Measurements from ENCODE around the gene PAK5. TPM values are rescaled to one million over a fixed set of nuclear protein-coding genes. Genes with fewer than 3 reads are reported as not detected.

Gene PAK5
- total RNA-seq, 1 donor from 2014 or later = not detected

- intact Hi-C loops (cut with DNase I) = no loop called here
- no peak for DNase-seq (ENCODE audit: low spot score)
These were observed 272.8 kb downstream of the PAK5 start for GRCh38 chr20:9565910-9566550.

DNA sequence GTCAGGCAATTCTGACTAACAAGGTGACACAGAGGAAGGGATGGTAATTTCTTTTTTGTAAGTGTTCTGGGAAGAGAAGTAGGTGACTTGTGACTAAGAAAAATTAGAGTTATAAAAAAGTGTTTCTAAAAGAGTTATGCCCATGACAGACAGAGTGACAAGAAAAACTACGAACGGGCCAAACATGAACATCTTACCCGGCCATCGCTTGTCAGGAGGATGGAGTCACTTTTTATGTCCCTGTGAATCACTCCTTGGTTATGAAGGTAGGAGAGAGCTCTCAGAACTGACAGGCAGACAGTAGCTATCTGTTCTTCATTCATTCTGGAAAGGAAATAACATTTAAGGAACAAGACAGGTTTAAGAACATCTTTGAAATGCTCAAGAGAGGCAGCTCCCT lies 281.5 kb downstream of the PAK5 start:
- intact Hi-C loops (cut with DNase I) = no loop called here
- DNase-seq (ENCODE audit: low spot score) = no peak

- no peak for DNase-seq (ENCODE audit: low spot score)
- intact Hi-C loops (cut with DNase I) = no loop called here
These were observed 283.1 kb downstream of the PAK5 start for GRCh38 chr20:9555781-9556180.

- intact Hi-C loops (cut with DNase I) = no loop called here
- DNase-seq (ENCODE audit: low spot score) = no peak
These were observed 286.9 kb downstream of the PAK5 start for GRCh38 chr20:9551808-9552550.

DNA sequence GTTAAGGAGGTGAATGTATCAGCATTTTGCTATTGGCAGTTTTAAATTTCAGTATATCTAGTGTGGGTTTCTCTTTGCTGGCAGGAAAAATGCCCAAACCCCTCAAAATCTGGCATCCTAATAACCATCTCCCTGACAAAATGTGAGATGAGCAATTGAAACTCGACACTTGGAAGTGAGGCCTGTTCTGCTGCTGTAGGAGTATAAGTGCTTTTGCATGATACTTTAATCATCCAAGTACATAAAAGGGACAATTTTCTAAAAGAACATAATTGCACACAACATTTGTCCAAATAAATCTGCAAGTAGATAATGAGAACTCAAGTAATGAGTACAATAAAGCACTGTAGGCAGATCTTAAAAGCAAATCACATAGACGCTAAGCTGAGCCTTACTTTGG lies 288.0 kb downstream of the PAK5 start:
- no peak for DNase-seq (ENCODE audit: low spot score)
- intact Hi-C loops (cut with DNase I) = no loop called here

DNA sequence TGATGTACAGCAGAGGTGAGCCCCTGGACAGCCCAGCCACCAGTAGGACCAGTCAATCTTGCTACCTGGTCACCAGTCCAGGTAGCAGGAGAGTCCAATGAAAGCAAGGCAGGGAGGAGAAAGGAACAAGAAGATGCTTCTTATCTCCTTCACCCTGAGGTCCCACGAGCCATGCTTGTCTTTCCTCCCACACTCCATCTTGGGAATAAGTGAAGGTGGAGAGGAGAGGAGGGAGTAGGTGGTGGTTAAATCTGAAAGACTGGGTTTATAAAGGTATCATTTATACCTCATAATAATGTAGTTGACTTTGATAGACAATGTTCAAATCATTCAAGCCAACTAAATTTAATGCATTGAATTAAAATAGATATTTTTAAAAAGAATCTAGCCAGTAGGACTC lies 288.6 kb downstream of the PAK5 start:
- no peak for DNase-seq (ENCODE audit: low spot score)
- intact Hi-C loops (cut with DNase I) = no loop called here

GRCh38 chr20:9543214-9543613 lies 295.7 kb downstream of the PAK5 start:
- no peak for DNase-seq (ENCODE audit: low spot score)
- intact Hi-C loops (cut with DNase I) = loop anchor here (10.0 kb wide), 1 partner anchor 62 kb away; no protein-coding TSS in a partner anchor

DNA sequence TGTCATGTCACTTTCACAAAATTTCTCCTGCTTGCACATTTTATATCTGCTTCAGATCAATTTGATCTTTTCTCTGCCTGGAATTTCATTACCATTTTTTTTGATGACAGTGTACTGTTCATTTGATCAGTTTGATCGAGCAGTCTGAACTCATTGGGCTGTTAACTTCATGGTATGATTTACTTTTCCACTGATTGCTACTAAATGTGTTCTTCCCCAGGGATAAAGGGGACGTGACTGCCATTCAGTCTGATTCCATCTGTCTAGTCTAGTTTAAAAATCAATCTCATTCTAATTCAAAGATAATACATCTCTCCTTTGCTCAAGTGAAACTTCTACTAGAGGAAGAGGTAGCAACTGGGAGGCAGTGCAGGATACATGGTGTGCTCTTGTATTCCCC lies 303.4 kb downstream of the PAK5 start:
- intact Hi-C loops (cut with DNase I) = no loop called here

GRCh38 chr20:9534025-9534424 lies 304.9 kb downstream of the PAK5 start:
- no peak for DNase-seq (ENCODE audit: low spot score)
- intact Hi-C loops (cut with DNase I) = no loop called here

More for the DNA sequence above, 303.4 kb downstream of the PAK5 start:
- DNase-seq (ENCODE audit: low spot score) = no peak

DNA sequence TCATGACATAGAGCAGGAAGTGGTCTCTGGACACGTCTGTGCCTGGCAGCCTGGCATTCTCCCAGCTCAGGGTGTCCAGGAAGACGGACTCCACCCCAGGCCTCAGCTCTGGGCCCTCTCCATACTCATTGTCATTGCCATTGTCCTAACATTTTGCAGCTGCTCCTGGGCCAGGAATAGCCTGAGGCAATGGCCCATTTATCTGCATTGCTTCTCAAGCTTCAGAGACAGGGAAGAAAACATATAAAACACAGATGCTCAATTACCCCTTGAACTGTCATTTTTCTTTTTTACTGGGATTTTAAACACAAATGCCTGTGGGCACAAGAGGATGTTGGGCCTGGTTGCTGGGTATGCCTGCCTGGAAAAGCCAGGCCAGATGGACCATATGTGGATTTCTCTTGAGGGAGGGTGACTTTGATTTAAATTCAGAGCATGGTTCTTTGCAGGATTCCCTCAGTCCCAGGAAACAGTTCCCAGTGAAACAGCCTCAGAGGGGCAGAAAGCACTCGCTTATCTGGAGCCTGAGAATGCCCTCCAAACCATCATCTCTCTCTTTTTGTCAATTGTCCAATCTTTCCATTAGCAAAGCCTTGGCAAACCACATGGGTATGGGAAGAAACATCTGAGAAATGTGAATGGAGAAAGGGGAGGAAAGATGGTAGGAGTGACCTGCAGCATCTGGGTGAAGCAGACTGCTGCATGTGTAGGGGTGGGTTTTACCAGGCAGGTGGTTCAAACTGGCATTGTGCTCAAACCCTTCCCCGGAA lies 306.6 kb downstream of the PAK5 start:
- intact Hi-C loops (cut with DNase I) = no loop called here
- DNase-seq (ENCODE audit: low spot score) = no peak

DNA sequence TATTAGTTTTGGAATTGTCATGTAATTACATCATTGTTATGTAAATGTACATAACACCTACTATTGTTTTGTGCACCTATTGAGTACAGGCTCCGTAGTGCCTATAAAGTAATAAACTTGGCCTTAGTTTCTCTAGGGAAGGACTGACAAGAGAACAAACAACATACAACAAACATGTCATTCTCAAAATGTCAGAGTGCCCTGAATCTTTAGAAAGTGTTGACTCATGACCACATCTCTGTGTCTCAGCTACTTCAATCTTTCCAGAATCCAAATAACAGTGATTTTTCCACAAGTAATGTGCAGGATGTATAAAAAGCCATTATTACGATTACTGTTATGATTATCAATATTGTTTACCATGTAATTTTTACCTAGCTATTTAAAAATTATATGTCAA lies 307.3 kb downstream of the PAK5 start:
- intact Hi-C loops (cut with DNase I) = no loop called here
- no peak for DNase-seq (ENCODE audit: low spot score)

DNA sequence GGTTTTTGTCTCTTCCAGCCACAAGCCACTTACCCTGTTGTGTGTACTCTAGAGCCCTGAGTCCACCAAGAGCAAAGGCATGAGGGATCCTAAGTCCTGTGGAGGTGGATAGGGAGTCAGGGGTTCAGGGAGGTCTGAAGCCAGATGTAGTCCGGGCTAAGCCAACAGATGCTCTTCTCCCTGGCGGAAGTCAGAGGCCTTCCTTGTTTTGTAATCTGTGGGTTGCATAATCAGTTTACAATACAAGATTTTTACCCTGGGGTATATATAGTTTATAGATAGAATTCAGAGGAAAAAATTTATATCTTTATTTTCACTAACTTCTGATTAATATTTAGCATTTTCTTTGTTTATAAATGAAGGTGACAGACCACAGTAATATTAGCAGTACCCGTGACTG lies 315.2 kb downstream of the PAK5 start:
- DNase-seq (ENCODE audit: low spot score) = no peak
- intact Hi-C loops (cut with DNase I) = no loop called here

DNA sequence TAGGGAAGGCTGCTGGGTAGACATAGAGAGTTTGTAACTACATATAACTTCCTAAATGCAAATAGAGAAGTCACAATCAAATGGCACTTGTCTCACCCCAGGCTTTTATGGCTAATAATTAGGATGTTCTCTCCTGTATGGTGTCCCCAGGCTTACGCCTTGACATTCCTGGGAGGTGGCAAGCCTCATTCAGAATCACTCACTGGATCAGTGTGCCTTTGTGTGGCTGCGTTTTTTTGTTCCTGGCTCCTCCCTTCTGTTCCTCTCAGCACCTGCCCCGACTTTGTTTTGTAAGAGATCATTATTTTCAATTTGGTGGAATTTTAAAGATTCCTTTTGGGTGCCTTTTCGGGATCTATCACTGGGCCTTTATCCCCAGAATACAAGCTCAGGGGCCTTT lies 318.8 kb downstream of the PAK5 start:
- DNase-seq (ENCODE audit: low spot score) = no peak
- intact Hi-C loops (cut with DNase I) = no loop called here

GRCh38 chr20:9518576-9519175 lies 320.2 kb downstream of the PAK5 start:
- no peak for DNase-seq (ENCODE audit: low spot score)
- intact Hi-C loops (cut with DNase I) = no loop called here

GRCh38 chr20:9517297-9518162 lies 321.3 kb downstream of the PAK5 start:
- DNase-seq (ENCODE audit: low spot score) = no peak
- intact Hi-C loops (cut with DNase I) = no loop called here

- DNase-seq (ENCODE audit: low spot score) = no peak
- intact Hi-C loops (cut with DNase I) = no loop called here
These were observed 322.5 kb downstream of the PAK5 start for GRCh38 chr20:9516234-9516871.

- no peak for DNase-seq (ENCODE audit: low spot score)
- intact Hi-C loops (cut with DNase I) = no loop called here
These were observed 323.1 kb downstream of the PAK5 start for GRCh38 chr20:9515741-9516233.

GRCh38 chr20:9515214-9515585 lies 323.7 kb downstream of the PAK5 start:
- intact Hi-C loops (cut with DNase I) = no loop called here
- DNase-seq (ENCODE audit: low spot score) = no peak

All from cardiac septum (tissue), 1 donor.